ENCODE measurements around the gene CEMIP.
"Not testable (repeated sequence)": the region's sequence is repeated elsewhere in the genome, so short reads cannot be mapped to it uniquely, and the experiment has no call there.

DNA sequence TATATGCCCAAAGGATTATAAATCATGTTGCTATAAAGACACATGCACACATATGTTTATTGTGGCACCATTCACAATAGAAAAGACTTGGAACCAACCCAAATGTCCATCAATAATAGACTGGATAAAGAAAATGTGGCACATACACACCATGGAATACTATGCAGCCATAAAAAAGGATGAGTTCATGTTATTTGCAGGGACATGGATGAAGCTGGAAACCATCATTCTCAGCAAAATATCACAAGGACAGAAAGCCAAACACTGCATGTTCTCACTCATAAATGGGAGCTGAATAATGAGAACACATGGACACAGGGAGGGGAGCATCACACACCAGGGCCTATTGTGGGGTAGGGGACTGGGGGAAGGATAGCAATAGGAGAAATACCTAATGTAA, 186.3 kb downstream of the CEMIP start:
- TF ChIP-seq CTCF (conservative IDR thresholded peaks at IDR 0.05; ENCODE audit: low read depth, low read length); EZH2 (IDR thresholded peaks at IDR 0.05; ENCODE audit: low read length, unreplicated experiment); EZH2phosphoT487 (IDR thresholded peaks at IDR 0.05; ENCODE audit: borderline replicate concordance, low read length): not testable (repeated sequence)

Measured in PC-3 (cell line).